HG03025 (cell line): ENCODE measurements around the gene MYO5A.
"Not testable (repeated sequence)": the region's sequence is repeated elsewhere in the genome, so short reads cannot be mapped to it uniquely, and the experiment has no call there.

Source experiments
- ATAC-seq: cut with Tn5 transposase; IDR thresholded peaks from one replicate; pipeline ENCODE4 v1.9.1; 2021; ENCODE audit warnings: mild to moderate bottlenecking, moderate library complexity; ENCODE audit not compliant: unreplicated experiment, low FRiP score

The MYO5A gene

GRCh38 chr15:52509500-52510245 is 19.0 kb downstream of the MYO5A start:
- no peak for ATAC-seq

DNA sequence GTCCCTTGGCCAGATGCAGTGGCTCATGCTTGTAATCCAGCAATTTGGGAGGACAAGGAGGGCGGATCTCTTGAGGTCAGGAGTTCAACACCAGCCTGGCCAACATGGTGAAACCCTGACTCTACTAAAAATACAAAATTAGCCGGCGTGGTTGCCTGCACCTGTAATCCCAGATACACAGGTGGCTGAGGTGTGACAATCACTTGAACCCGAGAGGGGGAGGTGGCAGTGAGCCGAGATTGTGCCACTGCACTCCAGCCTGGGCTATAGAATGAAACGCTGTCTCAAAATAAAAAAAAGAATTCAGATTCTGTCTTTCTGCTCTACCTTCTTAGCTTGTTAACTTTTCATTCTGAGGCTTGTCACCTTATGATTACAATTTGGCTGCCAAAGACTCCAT is 22.1 kb downstream of the MYO5A start:
- no peak for ATAC-seq

- ATAC-seq, result no peak
Observed at GRCh38 chr15:52505151-52505550, 23.5 kb downstream of the MYO5A start.

- ATAC-seq, result no peak
Observed at GRCh38 chr15:52503788-52504496, 24.7 kb downstream of the MYO5A start.

DNA sequence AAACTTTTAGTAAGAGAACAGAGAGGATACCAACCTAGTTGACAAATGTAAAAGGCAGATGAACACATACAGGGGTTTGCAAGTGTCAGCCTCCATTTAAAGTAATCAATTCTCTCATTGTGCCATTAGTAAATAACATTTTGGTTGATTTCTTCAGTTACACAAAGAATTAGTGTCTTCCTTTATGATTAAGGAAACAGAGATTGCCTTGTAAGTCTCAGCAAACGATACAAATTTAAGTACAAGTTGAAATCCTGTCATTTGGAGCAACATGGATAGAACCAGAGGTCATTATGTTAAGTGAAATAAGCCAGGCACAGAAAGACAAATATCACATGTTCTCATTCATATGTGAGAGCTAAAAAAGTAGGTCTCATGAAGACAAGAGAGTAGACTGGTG is 26.1 kb downstream of the MYO5A start:
- no peak for ATAC-seq

DNA sequence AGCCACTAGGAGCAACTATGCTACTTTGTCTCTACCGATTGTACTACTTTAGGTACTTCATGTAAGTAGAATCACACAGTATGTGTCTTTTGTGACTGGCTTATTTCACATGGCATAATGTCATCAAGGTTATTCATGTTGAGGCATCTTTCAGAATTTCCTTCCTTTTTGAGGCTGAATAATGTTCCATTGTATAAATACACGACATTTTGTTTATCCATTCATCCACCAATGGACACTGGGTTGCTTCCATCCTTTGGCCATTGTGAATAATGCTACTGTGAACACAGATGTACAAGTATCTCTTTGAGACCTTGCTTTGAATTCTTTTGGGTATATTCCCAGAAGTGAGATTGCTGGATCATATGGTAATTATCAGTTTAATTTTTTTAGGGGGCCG is 29.2 kb downstream of the MYO5A start:
- ATAC-seq, result no peak

GRCh38 chr15:52498706-52499105 is 30.0 kb downstream of the MYO5A start:
- ATAC-seq, result no peak

DNA sequence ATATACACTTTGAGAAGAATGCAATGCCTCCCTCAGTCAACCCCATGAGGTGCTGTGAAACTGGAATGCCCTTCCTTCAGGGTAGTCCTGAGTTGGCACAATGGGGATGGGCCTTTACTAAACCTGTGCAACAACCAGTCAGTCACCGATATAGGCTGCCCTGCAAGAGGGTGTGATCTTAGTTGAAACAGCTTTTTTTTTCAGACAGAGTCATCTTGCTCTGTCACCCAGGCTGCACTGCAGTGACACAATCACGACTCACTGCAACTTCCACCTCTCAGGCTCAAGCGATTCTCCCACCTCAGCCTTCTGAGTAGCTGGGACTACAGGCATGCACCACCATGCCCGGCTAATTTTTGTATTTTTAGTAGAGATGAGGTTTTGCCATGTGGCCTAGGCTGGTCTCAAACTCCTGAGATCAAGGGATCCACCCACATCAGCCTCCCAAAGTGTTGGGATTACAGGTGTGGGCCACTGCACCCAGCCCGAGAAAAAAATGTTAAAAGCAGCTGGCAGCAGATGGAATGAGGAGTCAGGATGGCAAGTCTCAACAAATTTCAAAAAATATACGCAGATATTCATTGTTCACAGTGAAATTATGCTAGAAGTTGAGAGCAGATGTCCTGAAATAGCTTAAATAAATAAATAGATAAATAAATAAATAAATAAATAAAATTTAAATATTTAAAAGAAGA is 31.8 kb downstream of the MYO5A start:
- ATAC-seq, result no peak

DNA sequence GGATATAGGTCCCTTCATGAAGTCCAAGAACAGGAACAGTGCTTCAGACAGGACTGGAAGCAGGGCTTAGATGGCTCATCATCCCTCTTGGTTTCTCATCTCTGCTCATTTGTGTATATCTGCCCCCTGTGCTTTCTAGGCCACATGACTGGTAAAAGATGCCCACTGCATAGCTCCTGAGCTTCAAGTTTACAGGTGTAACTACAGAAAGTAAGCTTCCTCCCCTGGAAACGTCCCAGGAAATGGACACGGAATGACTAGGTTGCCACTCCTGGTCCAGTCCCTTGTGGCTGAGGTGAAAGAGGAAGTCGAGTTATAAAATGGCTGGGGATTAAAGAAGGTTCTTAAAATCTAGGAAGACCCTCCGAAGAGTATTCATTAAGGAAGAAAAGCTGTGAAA is 32.5 kb downstream of the MYO5A start:
- no peak for ATAC-seq

- no peak for ATAC-seq
Observed at GRCh38 chr15:52495125-52495524, 33.6 kb downstream of the MYO5A start.

DNA sequence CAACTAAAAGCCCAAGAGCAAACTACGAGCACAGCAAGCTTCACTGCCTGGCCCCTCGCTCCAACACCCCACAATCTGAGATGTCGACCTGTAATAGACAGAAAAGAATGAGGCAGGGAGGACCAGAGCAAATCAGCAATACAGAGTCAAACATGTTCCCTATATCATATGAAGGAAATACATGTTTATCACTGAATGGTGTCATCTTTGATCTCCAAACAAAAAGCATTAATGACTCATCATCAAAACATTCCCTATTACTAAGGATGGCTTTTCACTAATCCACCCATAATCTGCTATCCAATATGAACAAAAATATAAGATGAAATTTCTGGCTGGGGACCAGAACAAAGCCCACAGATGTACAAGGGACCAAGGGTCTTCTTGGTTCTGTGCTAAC is 34.7 kb downstream of the MYO5A start:
- ATAC-seq, result no peak

DNA sequence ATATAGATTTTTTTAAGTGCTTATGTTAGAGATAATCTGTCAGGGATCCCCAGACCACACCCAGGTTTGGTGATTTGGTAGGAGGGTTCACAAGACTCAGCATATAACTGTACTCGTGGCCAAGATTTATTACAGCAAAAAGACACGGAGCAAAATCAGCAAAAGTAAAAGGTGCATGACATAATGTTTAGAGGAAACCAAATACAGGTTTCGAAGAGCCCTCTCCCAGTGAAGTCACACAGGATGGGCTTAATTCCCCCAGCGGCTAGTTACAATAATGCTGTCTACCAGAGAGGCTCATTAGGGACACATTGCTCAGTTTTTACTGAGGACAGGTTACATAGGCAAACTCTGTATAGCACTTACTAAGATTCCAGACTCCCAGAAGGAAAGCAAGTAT is 36.5 kb downstream of the MYO5A start:
- no peak for ATAC-seq

DNA sequence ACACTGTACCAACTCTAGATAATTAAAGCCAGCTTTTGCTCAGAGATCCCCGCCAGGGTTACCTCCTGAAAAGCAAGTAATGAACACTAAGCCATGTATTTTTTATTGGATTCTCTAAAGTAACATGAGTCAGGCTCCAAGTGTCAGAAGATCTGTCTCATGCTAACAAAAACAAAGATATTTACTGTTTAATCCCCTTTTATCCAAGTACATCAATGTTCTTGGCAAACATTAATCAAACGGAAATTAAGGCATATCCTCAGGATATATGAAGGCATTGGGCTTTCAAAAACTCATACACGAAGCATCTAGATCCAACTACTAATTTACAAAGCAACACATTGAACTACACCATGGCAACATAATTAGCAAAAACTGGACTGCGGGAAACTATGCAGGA is 37.2 kb downstream of the MYO5A start:
- ATAC-seq, result no peak

GRCh38 chr15:52489430-52489829 is 39.2 kb downstream of the MYO5A start:
- ATAC-seq, result not testable (repeated sequence)

GRCh38 chr15:52488830-52489229 is 39.9 kb downstream of the MYO5A start:
- no peak for ATAC-seq

DNA sequence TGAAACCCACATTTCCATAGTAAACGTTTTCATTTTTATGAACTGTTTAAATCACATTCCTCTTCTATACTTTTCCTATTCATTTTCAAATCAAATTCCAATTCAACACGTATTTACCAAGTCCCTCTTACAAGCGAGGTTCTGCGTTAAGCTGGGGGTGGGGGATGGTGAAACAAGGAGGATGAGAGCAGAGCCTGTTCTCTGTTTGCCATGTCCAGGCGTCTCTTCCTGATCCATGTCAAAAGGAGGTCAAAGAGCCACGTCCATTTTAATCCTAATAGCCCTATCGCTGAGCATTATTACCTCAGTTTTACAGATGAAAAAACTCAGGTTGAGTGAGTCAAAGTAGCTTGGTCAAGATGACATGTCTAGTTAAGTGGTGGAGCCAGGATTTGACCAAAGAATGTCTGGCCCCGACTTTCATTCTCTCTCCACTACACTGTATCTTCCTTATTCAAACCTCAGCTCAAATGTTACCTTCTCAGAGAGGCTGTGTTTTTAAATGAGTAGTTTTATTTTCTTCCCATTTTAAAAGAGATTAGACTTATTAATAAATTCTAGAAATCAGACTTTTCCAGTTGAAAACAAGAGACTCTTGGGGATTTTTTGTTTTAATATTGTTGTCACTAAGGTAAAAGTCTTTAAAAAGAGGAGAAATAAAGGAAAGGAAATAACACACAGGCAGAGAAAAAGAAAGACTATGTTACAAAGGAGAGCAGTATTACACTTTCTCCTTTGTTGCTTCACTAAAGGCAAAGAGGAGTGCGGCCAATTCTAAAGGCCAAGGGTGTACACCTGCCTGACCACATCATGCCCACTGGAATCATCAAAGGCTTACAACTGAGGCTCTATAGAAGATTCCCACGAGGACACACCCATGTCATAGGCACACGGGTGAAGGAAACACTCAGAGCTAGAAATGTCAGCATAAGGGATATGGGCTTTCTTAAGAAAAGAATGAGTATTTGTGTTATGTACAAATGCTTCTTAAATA is 42.4 kb downstream of the MYO5A start:
- no peak for ATAC-seq

DNA sequence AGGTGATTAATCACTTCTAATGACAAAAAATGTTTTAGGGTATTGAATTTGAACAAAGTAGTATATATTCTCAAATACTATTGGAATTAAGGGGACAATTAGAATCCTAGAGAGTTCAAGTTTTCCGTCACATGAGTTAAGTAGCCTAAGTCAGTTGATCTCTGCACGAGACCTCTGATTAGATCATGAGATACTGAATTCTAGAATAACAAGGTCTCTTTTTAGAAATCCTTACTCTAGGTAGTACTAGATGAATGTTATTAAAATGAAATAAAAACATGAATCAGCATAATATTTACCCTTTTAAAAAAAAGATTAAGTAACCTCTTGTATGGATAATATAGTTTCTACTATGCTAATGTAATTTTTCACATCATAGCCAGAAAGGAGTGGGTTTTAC is 43.4 kb downstream of the MYO5A start:
- no peak for ATAC-seq

DNA sequence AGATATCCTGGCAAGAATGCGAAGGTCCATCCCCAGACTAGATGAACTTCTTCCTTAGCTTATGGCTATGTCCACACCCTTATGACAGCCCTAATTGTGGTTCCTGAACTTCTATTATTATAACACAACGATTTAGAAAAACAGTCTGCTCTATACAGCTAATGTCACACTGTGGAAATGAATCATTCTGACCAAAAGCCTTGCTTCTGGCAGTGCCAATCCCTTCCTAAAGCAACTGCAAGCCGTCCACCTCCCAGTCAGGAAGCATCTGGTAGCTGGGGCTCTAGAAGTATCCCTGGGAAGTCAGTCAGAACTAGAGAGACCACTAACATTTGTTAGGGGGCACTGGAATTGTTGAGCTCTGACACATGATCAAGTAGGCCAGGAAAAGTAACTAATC is 45.0 kb downstream of the MYO5A start:
- ATAC-seq, result no peak

- peak; percentile 94 for ATAC-seq
Observed at GRCh38 chr15:52481915-52482314, 46.8 kb downstream of the MYO5A start.

DNA sequence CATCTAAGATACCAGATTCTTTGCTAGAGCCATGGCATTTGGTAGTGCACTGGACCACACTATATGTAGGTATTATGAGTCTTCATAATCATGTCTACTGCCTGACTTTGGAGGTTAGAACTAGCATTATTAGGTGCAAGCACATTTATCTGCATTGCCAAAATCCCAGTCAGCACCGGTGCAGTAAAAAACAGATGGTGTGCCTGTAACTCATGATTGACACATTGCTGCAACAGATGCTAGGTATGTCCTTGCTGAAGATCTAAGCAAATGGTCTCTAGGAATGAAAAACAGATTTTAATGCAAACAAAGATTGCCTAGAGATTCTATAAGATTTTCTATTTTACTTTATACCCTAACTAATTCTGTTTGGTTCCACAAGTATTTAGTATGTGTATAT is 47.7 kb downstream of the MYO5A start:
- ATAC-seq, result no peak
